Mammary epithelial cell (primary cell): ENCODE data around the gene UBR4.

Source experiments
- EZH2 ChIP-seq: IDR thresholded peaks from 2 replicates; pipeline ENCODE4 v1.6.1; 2012; ENCODE audit warnings: low read length, inconsistent platforms, borderline replicate concordance
- TF ChIP-seq, protein P1 (sequence below), 2 donors: IDR thresholded peaks in 1 of 2; conservative IDR thresholded peaks in 1 of 2; 2 replicates each; pipeline ENCODE4 v1.5.1; 2011 to 2012; ENCODE audit warnings: inconsistent platforms in 2 of 2, low read length in 2 of 2, mild to moderate bottlenecking in 2 of 2, control low read depth in 1 of 2, low read depth in 1 of 2; ENCODE audit not compliant: insufficient read depth in 1 of 2; ENCODE audit errors: extremely low read depth in 1 of 2

DNA sequence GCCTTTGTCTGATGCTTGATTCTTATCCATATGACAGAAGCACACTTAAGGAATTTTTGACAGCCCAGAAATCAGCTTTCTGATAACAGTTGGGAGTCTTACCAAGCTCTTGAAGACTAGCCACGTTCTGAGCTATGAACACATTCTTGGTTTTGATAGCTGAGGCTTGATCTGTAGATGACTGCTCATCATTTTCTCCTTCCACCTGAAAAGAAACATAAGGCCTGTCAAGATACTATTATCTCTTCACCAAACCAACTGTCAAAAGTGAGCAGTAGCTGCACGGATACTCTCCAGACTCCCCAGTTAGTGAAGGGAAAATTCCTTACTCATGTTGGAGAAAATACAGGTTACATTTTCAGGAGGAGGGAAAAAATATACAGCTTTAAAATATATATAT lies 12.2 kb downstream of the UBR4 start:
- TF ChIP-seq, protein P1, sequence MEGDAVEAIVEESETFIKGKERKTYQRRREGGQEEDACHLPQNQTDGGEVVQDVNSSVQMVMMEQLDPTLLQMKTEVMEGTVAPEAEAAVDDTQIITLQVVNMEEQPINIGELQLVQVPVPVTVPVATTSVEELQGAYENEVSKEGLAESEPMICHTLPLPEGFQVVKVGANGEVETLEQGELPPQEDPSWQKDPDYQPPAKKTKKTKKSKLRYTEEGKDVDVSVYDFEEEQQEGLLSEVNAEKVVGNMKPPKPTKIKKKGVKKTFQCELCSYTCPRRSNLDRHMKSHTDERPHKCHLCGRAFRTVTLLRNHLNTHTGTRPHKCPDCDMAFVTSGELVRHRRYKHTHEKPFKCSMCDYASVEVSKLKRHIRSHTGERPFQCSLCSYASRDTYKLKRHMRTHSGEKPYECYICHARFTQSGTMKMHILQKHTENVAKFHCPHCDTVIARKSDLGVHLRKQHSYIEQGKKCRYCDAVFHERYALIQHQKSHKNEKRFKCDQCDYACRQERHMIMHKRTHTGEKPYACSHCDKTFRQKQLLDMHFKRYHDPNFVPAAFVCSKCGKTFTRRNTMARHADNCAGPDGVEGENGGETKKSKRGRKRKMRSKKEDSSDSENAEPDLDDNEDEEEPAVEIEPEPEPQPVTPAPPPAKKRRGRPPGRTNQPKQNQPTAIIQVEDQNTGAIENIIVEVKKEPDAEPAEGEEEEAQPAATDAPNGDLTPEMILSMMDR (conservative IDR thresholded peaks at IDR 0.05 in 1 of 2, IDR thresholded peaks at IDR 0.05 in 1 of 2; ENCODE audit: extremely low read depth in 1 of 2, insufficient read depth in 1 of 2, low read depth in 1 of 2, low read length in 2 of 2), result no peak
- TF ChIP-seq EZH2, result no peak
